Fibroblast of pulmonary artery (primary cell): ENCODE data around the gene CRAMP1.

Experiments used
- DNase-seq: peaks from one replicate; pipeline ENCODE4 v3.0.0-alpha.2; 2010; ENCODE audit warnings: low read depth
- H3K4me3 ChIP-seq: replicated peaks from 2 replicates; pipeline ENCODE4 v1.5.1; 2011; ENCODE audit warnings: low read depth, mild to moderate bottlenecking, control low read depth, low read length, moderate library complexity
- CTCF ChIP-seq: IDR thresholded peaks from 2 replicates; pipeline ENCODE4 v1.5.1; 2011; ENCODE audit warnings: mild to moderate bottlenecking, control low read depth, low read length, inconsistent platforms; ENCODE audit errors: missing control alignments

Gene CRAMP1

DNA sequence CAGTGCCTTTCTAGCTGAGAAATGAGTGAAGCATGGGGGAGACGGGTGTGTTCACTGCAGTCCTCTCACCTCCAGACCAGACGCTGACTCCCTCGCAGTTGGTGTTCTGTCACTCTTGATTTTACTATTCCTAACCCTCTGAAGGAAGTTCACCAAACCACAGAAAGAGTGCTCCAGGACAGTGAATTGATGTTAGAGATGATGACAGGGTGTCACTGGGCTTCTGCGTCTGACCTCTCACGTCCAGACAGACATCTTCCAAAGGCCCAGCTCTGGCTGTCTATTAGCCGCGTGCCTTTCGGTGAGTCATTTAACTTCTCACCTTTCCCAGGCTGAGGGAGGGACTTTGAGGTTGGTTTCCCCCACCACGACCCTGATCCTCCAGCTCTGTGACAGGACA, 8.2 kb downstream of the CRAMP1 start:
- no peak for TF ChIP-seq CTCF
- DNase-seq = no peak
- H3K4me3 ChIP-seq = no peak overlapping the region

GRCh38 chr16:1621851-1622250, 9.7 kb downstream of the CRAMP1 start:
- no peak overlapping the region for H3K4me3 ChIP-seq
- TF ChIP-seq CTCF = no peak
- no peak for DNase-seq

GRCh38 chr16:1626327-1626726, 14.2 kb downstream of the CRAMP1 start:
- no peak for TF ChIP-seq CTCF

DNA sequence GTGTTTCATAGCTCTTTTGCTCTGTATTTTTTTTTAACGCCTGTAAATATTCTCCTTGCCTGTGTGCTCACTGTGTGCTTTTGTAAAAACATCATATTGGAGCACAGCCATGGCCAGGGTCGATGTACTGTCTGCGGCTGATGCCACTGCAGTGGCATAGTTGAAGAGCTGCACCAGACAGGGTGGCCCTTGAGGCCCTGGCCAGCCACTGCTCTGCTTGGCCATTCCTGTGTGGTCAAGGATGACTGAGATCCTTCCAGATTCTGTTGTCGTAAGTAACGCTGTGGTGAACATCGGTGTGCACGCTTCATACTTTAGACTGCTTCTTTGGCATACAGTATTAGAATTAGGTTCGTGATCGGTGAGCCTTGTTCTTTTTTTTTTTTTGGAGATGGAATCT, 14.6 kb downstream of the CRAMP1 start:
- no peak overlapping the region for H3K4me3 ChIP-seq
- TF ChIP-seq CTCF = no peak
- no peak for DNase-seq

More at GRCh38 chr16:1626327-1626726, 14.2 kb downstream of the CRAMP1 start:
- DNase-seq = no peak
- no peak overlapping the region for H3K4me3 ChIP-seq

DNA sequence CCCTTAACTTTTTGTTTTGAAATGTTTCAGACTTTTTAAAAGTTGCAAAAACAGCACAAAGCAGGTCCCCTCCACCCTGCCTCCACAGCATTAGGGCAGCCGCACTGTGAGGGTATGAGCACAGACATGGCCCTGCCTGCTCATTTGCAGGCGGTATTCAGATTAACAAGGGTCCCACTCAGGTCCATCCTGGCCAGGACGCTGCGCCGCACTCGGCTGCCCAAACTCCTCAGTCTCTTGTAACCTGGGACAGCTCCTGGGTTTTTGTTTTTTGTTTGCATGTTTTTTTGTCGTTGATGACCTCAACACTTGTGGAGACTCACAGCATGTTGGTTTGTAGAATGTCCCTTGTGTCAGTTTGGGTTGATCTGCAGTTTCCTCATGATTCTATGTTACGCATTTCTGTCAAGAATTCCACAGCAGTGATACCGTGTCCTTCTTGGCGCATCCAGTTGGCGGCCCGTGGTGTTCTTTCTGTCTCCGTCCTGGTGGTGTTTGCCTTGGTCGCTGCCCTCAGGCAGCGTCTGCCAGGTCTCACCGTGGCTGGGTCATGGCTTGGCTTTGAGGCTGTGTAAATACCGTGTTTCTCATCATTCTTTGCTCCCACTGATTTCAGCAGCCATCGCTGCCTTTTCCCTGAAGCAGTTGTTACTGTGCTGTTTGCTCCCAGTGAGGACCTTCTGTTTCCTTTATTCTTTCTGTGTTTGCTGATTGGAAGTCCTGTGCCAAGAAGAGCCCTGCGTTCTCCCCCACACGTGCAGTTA, 18.5 kb downstream of the CRAMP1 start:
- no peak for TF ChIP-seq CTCF
- H3K4me3 ChIP-seq = no peak overlapping the region
- no peak for DNase-seq

DNA sequence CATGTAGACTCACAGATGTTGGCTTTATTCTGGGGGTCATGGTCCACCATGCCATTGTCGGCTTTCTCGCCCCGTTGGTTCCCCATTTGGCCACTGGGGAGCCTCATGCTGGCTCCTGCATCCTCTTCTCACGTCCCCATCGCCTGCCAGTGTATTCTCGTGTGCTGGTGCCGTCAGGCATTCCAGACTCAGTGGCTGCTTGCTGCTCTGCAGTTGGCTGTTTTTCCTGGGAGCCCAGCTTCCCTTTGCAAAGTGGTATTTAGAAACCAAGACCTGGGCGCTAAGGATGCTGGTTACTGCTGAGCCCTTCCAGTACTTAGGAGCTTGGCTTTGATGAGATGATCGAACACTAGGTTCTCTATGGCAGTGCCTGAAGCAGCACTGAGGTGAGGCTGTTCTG, 19.1 kb downstream of the CRAMP1 start:
- DNase-seq = no peak
- TF ChIP-seq CTCF = no peak
- no peak overlapping the region for H3K4me3 ChIP-seq
